ENCODE data around the gene ANKRD39. TPM values are rescaled to one million over a fixed set of nuclear protein-coding genes. Genes with fewer than 3 reads are reported as not detected.

The ANKRD39 gene
- total and polyA plus RNA-seq, 2 donors (not counting 1 experiment from before 2014, with no cell fraction given) = 14.8 to 19.3 TPM

DNA sequence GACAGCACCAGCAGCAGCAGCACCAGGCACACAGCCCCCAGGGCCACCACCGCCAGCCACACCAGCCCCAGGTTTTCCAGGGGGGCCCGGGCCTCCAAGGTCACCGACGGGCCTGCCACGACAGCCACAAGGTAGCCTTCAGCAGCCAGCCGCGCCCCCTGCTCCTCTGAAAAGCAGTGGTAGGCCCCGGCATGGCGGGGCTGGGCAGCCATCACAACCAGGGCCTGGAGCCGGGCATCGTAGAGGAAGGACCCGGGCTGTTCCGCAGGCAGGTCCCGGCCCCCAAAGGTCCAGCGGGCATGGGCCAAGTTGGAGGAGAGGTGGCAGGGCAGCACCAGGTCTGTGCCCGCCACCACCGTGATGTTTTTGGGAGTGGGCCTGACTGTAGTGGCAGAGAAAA lies 3.3 kb upstream of the ANKRD39 start:
- H3K4me2 ChIP-seq (replicated peaks; ENCODE audit: low read depth, low read length, poor library complexity, severe bottlenecking) = no peak overlapping the region
- ATAC-seq (ENCODE audit: low read depth) (no peak), DNase-seq (no peak)
- peaks cover 16% of the 10 kb centered on the region for H3K79me2 ChIP-seq (ENCODE audit: control insufficient read depth, insufficient read depth, low read length)
- no peak overlapping the region for H3K9ac ChIP-seq (ENCODE audit: low read length)
- H3K4me1 ChIP-seq (ENCODE audit: control insufficient read depth in 2 of 2, insufficient read depth in 2 of 2, low read length in 2 of 2) = peaks cover 16 to 20% of the 10 kb centered on the region in 2 donors
- ChIA-PET POLR2A (no interaction called here), CTCF (no interaction called here)
- no peak overlapping the region for H2AFZ ChIP-seq (ENCODE audit: insufficient read depth, low read depth, low read length, poor library complexity, severe bottlenecking)
- no peak overlapping the region for H3K4me3 Mint-ChIP-seq
- TF ChIP-seq, protein P1, sequence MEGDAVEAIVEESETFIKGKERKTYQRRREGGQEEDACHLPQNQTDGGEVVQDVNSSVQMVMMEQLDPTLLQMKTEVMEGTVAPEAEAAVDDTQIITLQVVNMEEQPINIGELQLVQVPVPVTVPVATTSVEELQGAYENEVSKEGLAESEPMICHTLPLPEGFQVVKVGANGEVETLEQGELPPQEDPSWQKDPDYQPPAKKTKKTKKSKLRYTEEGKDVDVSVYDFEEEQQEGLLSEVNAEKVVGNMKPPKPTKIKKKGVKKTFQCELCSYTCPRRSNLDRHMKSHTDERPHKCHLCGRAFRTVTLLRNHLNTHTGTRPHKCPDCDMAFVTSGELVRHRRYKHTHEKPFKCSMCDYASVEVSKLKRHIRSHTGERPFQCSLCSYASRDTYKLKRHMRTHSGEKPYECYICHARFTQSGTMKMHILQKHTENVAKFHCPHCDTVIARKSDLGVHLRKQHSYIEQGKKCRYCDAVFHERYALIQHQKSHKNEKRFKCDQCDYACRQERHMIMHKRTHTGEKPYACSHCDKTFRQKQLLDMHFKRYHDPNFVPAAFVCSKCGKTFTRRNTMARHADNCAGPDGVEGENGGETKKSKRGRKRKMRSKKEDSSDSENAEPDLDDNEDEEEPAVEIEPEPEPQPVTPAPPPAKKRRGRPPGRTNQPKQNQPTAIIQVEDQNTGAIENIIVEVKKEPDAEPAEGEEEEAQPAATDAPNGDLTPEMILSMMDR (IDR thresholded peaks at IDR 0.05) = no peak
- no peak for TF ChIP-seq EZH2 (IDR thresholded peaks at IDR 0.05; ENCODE audit: borderline replicate concordance, insufficient read depth, low read depth, low read length, poor library complexity, severe bottlenecking)
- intact Hi-C loops (cut with micrococcal nuclease) = no loop called here
- H3K4me3 ChIP-seq (ENCODE audit: control extremely low read depth in 1 of 5, extremely low read depth in 1 of 5, insufficient read depth in 1 of 5, low read depth in 2 of 5, low read length in 4 of 5) = no peak overlapping the region
- H3K27me3 Mint-ChIP-seq = peaks cover 6% of the 10 kb centered on the region
- no peaks in the 10 kb centered on the region for H3K9me3 Mint-ChIP-seq (ENCODE audit: insufficient read depth)
- H3K27ac Mint-ChIP-seq = no peak overlapping the region
- no peaks in the 10 kb centered on the region for H3K9me3 ChIP-seq (ENCODE audit: control extremely low read depth in 1 of 3, control insufficient read depth in 2 of 3, insufficient read depth in 1 of 3, low read length in 2 of 3)
- WGBS (ENCODE audit: insufficient coverage) = 98% methylated on average over 17 of the region's 17 CpGs
- H3K4me1 Mint-ChIP-seq = peaks cover 17% of the 10 kb centered on the region
- peaks cover 0 to 10% (median 0%) of the 10 kb centered on the region in 4 experiments for H3K27me3 ChIP-seq (replicated peaks in 1 of 4; ENCODE audit: control extremely low read depth in 1 of 4, control insufficient read depth in 3 of 4, insufficient read depth in 4 of 4, low read length in 3 of 4)
- H4K20me1 ChIP-seq (ENCODE audit: control insufficient read depth, insufficient read depth, low read length, poor library complexity, severe bottlenecking) = peaks cover 6% of the 10 kb centered on the region
- H3K36me3 ChIP-seq (replicated peaks in 1 of 2; ENCODE audit: control extremely low read depth in 1 of 2, control insufficient read depth in 1 of 2, extremely low read depth in 1 of 2, insufficient read depth in 2 of 2, low read length in 1 of 2) = no peaks in the 10 kb centered on the region
- H3K27ac ChIP-seq (ENCODE audit: low read length in 2 of 2) = no peak overlapping the region

DNA sequence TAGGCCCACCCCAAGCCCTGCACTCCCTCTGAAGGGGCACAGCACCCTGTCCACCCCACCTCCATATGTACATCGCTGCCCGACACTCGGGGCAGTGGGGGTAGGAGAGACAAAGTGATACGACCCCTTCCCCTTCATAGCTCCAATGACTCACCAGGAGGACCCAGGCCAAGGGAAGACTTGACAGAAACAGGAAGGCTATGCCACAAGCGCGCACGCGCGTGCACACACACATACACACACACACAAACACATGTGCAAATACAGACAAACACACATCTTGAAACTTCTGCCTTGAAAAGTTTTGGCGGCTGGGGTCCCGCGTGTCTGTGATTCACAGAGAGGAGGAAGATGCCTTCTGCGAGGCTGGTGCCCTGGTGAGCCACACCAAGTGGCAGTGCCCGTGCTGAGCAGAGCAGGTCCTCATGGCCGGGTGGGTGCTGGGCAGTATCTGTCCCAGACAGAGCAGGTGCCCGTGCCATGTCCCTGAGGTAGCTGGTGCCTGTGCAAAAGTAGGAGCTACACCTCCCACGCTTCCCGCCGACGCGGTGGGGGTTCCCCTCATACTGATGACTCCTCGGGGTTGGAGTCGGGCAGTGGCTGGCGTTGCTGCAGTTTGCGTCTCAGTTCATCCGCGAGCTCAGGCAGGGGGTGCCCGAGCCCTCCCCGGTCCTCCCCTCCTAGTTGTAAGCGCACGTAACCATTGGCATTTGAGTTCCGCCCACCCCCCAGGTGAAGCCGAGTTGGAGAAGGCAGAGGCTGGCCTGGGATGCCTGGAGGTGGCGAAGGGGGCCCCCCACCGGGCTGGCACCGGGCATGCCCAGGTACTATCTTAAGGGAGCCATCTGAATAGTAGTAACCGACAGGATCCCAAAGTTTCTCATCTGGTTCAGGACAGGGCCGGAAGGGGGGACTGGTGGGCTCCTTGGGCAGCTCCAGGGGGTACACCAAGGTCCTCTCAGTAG lies 2.5 kb upstream of the ANKRD39 start:
- no peak overlapping the region for H3K27ac ChIP-seq (ENCODE audit: low read length in 2 of 2)
- peak overlapping the region; percentile 6 for H3K4me3 Mint-ChIP-seq
- peaks cover 0 to 10% (median 0%) of the 10 kb centered on the region in 4 experiments for H3K27me3 ChIP-seq (replicated peaks in 1 of 4; ENCODE audit: control extremely low read depth in 1 of 4, control insufficient read depth in 3 of 4, insufficient read depth in 4 of 4, low read length in 3 of 4)
- no peak overlapping the region for H3K4me2 ChIP-seq (replicated peaks; ENCODE audit: low read depth, low read length, poor library complexity, severe bottlenecking)
- H3K9me3 Mint-ChIP-seq (ENCODE audit: insufficient read depth) = no peaks in the 10 kb centered on the region
- H4K20me1 ChIP-seq (ENCODE audit: control insufficient read depth, insufficient read depth, low read length, poor library complexity, severe bottlenecking) = peaks cover 6% of the 10 kb centered on the region
- no peak overlapping the region for H3K4me3 ChIP-seq (ENCODE audit: control extremely low read depth in 1 of 5, extremely low read depth in 1 of 5, insufficient read depth in 1 of 5, low read depth in 2 of 5, low read length in 4 of 5)
- H2AFZ ChIP-seq (ENCODE audit: insufficient read depth, low read depth, low read length, poor library complexity, severe bottlenecking) = no peak overlapping the region
- no peaks in the 10 kb centered on the region for H3K36me3 ChIP-seq (replicated peaks in 1 of 2; ENCODE audit: control extremely low read depth in 1 of 2, control insufficient read depth in 1 of 2, extremely low read depth in 1 of 2, insufficient read depth in 2 of 2, low read length in 1 of 2)
- H3K79me2 ChIP-seq (ENCODE audit: control insufficient read depth, insufficient read depth, low read length) = peaks cover 20% of the 10 kb centered on the region
- ChIA-PET POLR2A (no interaction called here), CTCF (interaction anchor here (0.6 kb wide), 1 partner anchor 451 kb away, joined by 3 read pairs; no protein-coding TSS in a partner anchor)
- H3K27me3 Mint-ChIP-seq = peaks cover under 1% of the 10 kb centered on the region
- H3K9ac ChIP-seq (ENCODE audit: low read length) = no peak overlapping the region
- DNase-seq (no peak), ATAC-seq (ENCODE audit: low read depth) (no peak)
- 86% methylated on average over 31 of the region's 38 CpGs for WGBS (ENCODE audit: insufficient coverage)
- H3K4me1 ChIP-seq (ENCODE audit: control insufficient read depth in 2 of 2, insufficient read depth in 2 of 2, low read length in 2 of 2) = peaks cover 16 to 20% of the 10 kb centered on the region in 2 donors
- intact Hi-C loops (cut with micrococcal nuclease) = no loop called here
- peaks cover 13% of the 10 kb centered on the region for H3K4me1 Mint-ChIP-seq
- no peak overlapping the region for H3K27ac Mint-ChIP-seq
- TF ChIP-seq, protein P1 (IDR thresholded peaks at IDR 0.05) = no peak
- TF ChIP-seq EZH2 (IDR thresholded peaks at IDR 0.05; ENCODE audit: borderline replicate concordance, insufficient read depth, low read depth, low read length, poor library complexity, severe bottlenecking) = no peak
- H3K9me3 ChIP-seq (ENCODE audit: control extremely low read depth in 1 of 3, control insufficient read depth in 2 of 3, insufficient read depth in 1 of 3, low read length in 2 of 3) = no peaks in the 10 kb centered on the region

All from B cell (primary cell).